SH-SY5Y (cell line): Measurements from ENCODE around the gene ENTR1.

Experiments used
- GATA2 ChIP-seq: IDR thresholded peaks from 2 replicates; pipeline ENCODE4 v1.6.1; 2011; ENCODE audit warnings: mild to moderate bottlenecking, low read depth, low read length
- GATA3 ChIP-seq: IDR thresholded peaks from 2 replicates; pipeline ENCODE4 v1.6.1; 2011; ENCODE audit warnings: low read depth, mild to moderate bottlenecking, low read length, moderate library complexity

- no peak for TF ChIP-seq GATA2
- no peak for TF ChIP-seq GATA3
Observed at GRCh38 chr9:136416914-136417313, 6.5 kb upstream of the ENTR1 start.
